Liver (tissue), 9 donors: ENCODE data around the gene FARP1. TPM values are rescaled to one million over a fixed set of nuclear protein-coding genes. Genes with fewer than 3 reads are reported as not detected.

Experiments used
- DNase-seq: peaks from one replicate; pipeline ENCODE4 v3.0.0-alpha.2; 2017; ENCODE audit warnings: low spot score
- H3K27ac ChIP-seq, 2 donors: one replicate each; pipeline ENCODE4 v1.7.0; 2013; ENCODE audit warnings: inconsistent platforms in 2 of 2, low read length in 2 of 2, control low read depth in 1 of 2, low read depth in 1 of 2, mild to moderate bottlenecking in 1 of 2
- H3K27me3 ChIP-seq, 4 donors: one replicate each; pipeline versions ENCODE4 v1.6.1 to v1.7.0; 2013; ENCODE audit warnings: low read length in 3 of 4, inconsistent platforms in 1 of 4, mild to moderate bottlenecking in 1 of 4, moderate library complexity in 1 of 4; ENCODE audit not compliant: control insufficient read depth in 4 of 4, insufficient read depth in 4 of 4
- H3K36me3 ChIP-seq, 4 donors: one replicate each; pipeline versions ENCODE4 v1.6.1 to v1.7.0; 2013; ENCODE audit warnings: low read length in 3 of 4, mild to moderate bottlenecking in 3 of 4, low read depth in 1 of 4, moderate library complexity in 1 of 4; ENCODE audit not compliant: control insufficient read depth in 4 of 4, insufficient read depth in 3 of 4
- H3K4me1 ChIP-seq, 4 donors: one replicate each; pipeline versions ENCODE4 v1.6.1 to v1.7.0; 2013; ENCODE audit warnings: low read length in 3 of 4, mild to moderate bottlenecking in 3 of 4, moderate library complexity in 1 of 4; ENCODE audit not compliant: control insufficient read depth in 4 of 4, insufficient read depth in 4 of 4
- H3K4me3 ChIP-seq, 3 donors: one replicate each; pipeline versions ENCODE4 v1.6.1 to v1.7.0; 2013; ENCODE audit warnings: low read length in 3 of 3, control low read depth in 1 of 3, low read depth in 1 of 3, mild to moderate bottlenecking in 1 of 3
- H3K9ac ChIP-seq, 2 donors: one replicate each; pipeline ENCODE4 v1.7.0; 2013; ENCODE audit warnings: low read length in 2 of 2, mild to moderate bottlenecking in 2 of 2, moderate library complexity in 2 of 2, control low read depth in 1 of 2, low read depth in 1 of 2
- H3K9me3 ChIP-seq, 4 donors: one replicate each; pipeline versions ENCODE4 v1.6.1 to v1.7.0; 2013; ENCODE audit warnings: low read length in 3 of 4; ENCODE audit not compliant: control insufficient read depth in 4 of 4
- ATF3 ChIP-seq: IDR thresholded peaks from 2 replicates; pipeline ENCODE4 v1.6.1; 2016; ENCODE audit warnings: antibody characterized with exemption
- GABPA ChIP-seq, 2 donors: IDR thresholded peaks in 1 of 2; conservative IDR thresholded peaks in 1 of 2; 2 replicates each; pipeline ENCODE4 v1.6.1; 2016; ENCODE audit warnings: antibody characterized with exemption in 2 of 2, mild to moderate bottlenecking in 1 of 2, moderate library complexity in 1 of 2
- HNF4A ChIP-seq, 2 donors: conservative IDR thresholded peaks; 2 replicates each; pipeline ENCODE4 v1.6.1; 2016; ENCODE audit warnings: antibody characterized with exemption in 2 of 2, mild to moderate bottlenecking in 2 of 2
- HNF4G ChIP-seq: IDR thresholded peaks from 2 replicates; pipeline ENCODE4 v1.6.1; 2016; ENCODE audit warnings: antibody characterized with exemption
- JUND ChIP-seq, 2 donors: IDR thresholded peaks; 2 replicates each; pipeline ENCODE4 v1.6.1; 2016; ENCODE audit warnings: antibody characterized with exemption in 2 of 2
- MAX ChIP-seq: IDR thresholded peaks from 2 replicates; pipeline ENCODE4 v1.6.1; 2016; ENCODE audit warnings: antibody characterized with exemption
- RAD21 ChIP-seq, 2 donors: IDR thresholded peaks; 2 replicates each; pipeline ENCODE4 v1.6.1; 2016; ENCODE audit warnings: antibody characterized with exemption in 2 of 2, mild to moderate bottlenecking in 2 of 2
- REST ChIP-seq: IDR thresholded peaks from 2 replicates; pipeline ENCODE4 v1.6.1; 2016; ENCODE audit warnings: antibody characterized with exemption, mild to moderate bottlenecking
- TAF1 ChIP-seq: conservative IDR thresholded peaks from 2 replicates; pipeline ENCODE4 v1.6.1; 2016; ENCODE audit warnings: antibody characterized with exemption, mild to moderate bottlenecking
- YY1 ChIP-seq: IDR thresholded peaks from 2 replicates; pipeline ENCODE4 v1.6.1; 2016; ENCODE audit warnings: antibody characterized with exemption, mild to moderate bottlenecking
- ZBTB33 ChIP-seq: IDR thresholded peaks from 2 replicates; pipeline ENCODE4 v1.6.1; 2016; ENCODE audit warnings: antibody characterized with exemption
- WGBS: extraction: QIAGEN DNeasy Blood & Tissue Kit; methylation state at CpG from one replicate; pipeline ENCODE4 v1.1.7; 2013; 5-methylcytosine and 5-hydroxymethylcytosine counted together
- polyA plus RNA-seq, 2 donors: library from polyadenylated mRNA; stranded (reverse) in 1 of 2; unstranded in 1 of 2; fragments of 200-250 nt in 1 of 2; fragments of >200 nt in 1 of 2; fragmentation: Nextera tagmentation in 1 of 2; extraction: Ambion mirVana in 1 of 2; gene quantifications; one replicate each; pipeline versions ENCODE4 v1.2.1 to v1.2.3, GENCODE V29; 2013 to 2015
- total RNA-seq, 2 donors: library from RNA; depleted of rRNA; stranded (reverse); fragments of >200 nt; gene quantifications; one replicate each; pipeline ENCODE4 v1.2.3, GENCODE V29; 2014
- donor health status: healthy.
- donor health status: healthy.
- donor health status: healthy.
- donor health status: healthy.
- donor health status: healthy.

The FARP1 gene
- total and polyA plus RNA-seq, 4 donors, result 28.4 to 62.6 (median 39.8) TPM

GRCh38 chr13:98450026-98450425 lies 307.1 kb downstream of the FARP1 start:
- H3K27me3 ChIP-seq, result no peaks in the 10 kb centered on the region
- H3K4me1 ChIP-seq, result peaks cover 0 to 16% (median 8%) of the 10 kb centered on the region in 4 donors
- DNase-seq, result no peak
- peaks cover 3 to 39% (median 32%) of the 10 kb centered on the region in 4 donors for H3K36me3 ChIP-seq
- H3K9me3 ChIP-seq, result no peaks in the 10 kb centered on the region
- no peak overlapping the region for H3K4me3 ChIP-seq
- 74% methylated on average over 1 of the region's 1 CpG for WGBS
- TF ChIP-seq ATF3 (no peak), YY1 (no peak), HNF4A (conservative IDR thresholded peaks at IDR 0.05) (no peak), TAF1 (no peak), REST (no peak), RAD21 (IDR thresholded peaks at IDR 0.05) (no peak), JUND (IDR thresholded peaks at IDR 0.05) (no peak), HNF4G (no peak), MAX (no peak)
- H3K27ac ChIP-seq, result no peak overlapping the region
- H3K9ac ChIP-seq, result no peak overlapping the region

- no peaks in the 10 kb centered on the region for H3K27me3 ChIP-seq
- 79% methylated on average over 14 of the region's 14 CpGs for WGBS
- no peaks in the 10 kb centered on the region for H3K9me3 ChIP-seq
- H3K36me3 ChIP-seq, result peaks cover 3 to 41% (median 32%) of the 10 kb centered on the region in 4 donors
- TF ChIP-seq RAD21 (IDR thresholded peaks at IDR 0.05) (no peak), ATF3 (no peak), GABPA (IDR thresholded peaks at IDR 0.05 in 1 of 2, conservative IDR thresholded peaks at IDR 0.05 in 1 of 2) (no peak)
- DNase-seq, result no peak
- H3K4me1 ChIP-seq, result peaks cover 0 to 13% (median 8%) of the 10 kb centered on the region in 4 donors
- H3K9ac ChIP-seq, result no peak overlapping the region
- H3K4me3 ChIP-seq, result no peak overlapping the region
- H3K27ac ChIP-seq, result no peak overlapping the region
These were observed 307.7 kb downstream of the FARP1 start for GRCh38 chr13:98450539-98451111.

- no peak for DNase-seq
- Histone ChIP-seq H3K9me3 (no peaks in the 10 kb centered on the region), H3K4me3 (no peak overlapping the region), H3K27me3 (no peaks in the 10 kb centered on the region), H3K9ac (no peak overlapping the region), H3K27ac (no peak overlapping the region), H3K36me3 (peaks cover 3 to 43% (median 32%) of the 10 kb centered on the region in 4 donors), H3K4me1 (peaks cover 0 to 13% (median 8%) of the 10 kb centered on the region in 4 donors)
- 81% methylated on average over 23 of the region's 23 CpGs for WGBS
- TF ChIP-seq ZBTB33, result no peak
- no peak for TF ChIP-seq HNF4A (conservative IDR thresholded peaks at IDR 0.05)
These were observed 309.0 kb downstream of the FARP1 start for GRCh38 chr13:98451676-98452470.
